Stimulated activated CD8-positive, alpha-beta memory T cell treated with anti-CD3 and anti-CD28 coated beads, Interleukin-7, amount 100 ng/mL, for 48 hours (primary cell): ENCODE data around the gene CNNM3.

Experiments used
- DNase-seq, 2 donors: peaks; one replicate each; pipeline ENCODE4 v3.0.0-alpha.2; 2020; ENCODE audit warnings: low read depth in 1 of 2; ENCODE audit errors: extremely low read depth in 1 of 2

The CNNM3 gene

GRCh38 chr2:96816836-96817702 lies 1.0 kb downstream of the CNNM3 start:
- DNase-seq: no peak

GRCh38 chr2:96817882-96818281 lies 1.8 kb downstream of the CNNM3 start:
- DNase-seq: no peak

- no peak for DNase-seq
Measured at GRCh38 chr2:96819128-96819875, 3.2 kb downstream of the CNNM3 start.

GRCh38 chr2:96819876-96820511 lies 3.9 kb downstream of the CNNM3 start:
- DNase-seq: no peak

GRCh38 chr2:96821113-96821675 lies 5.1 kb downstream of the CNNM3 start:
- no peak for DNase-seq

- DNase-seq: no peak
Measured at GRCh38 chr2:96822786-96823185, 6.7 kb downstream of the CNNM3 start.

GRCh38 chr2:96823198-96823597 lies 7.1 kb downstream of the CNNM3 start:
- DNase-seq: no peak

GRCh38 chr2:96824079-96824870 lies 8.2 kb downstream of the CNNM3 start:
- DNase-seq: no peak

GRCh38 chr2:96825057-96825456 lies 9.0 kb downstream of the CNNM3 start:
- no peak for DNase-seq

- DNase-seq: no peak
Measured at GRCh38 chr2:96826546-96827278, 10.6 kb downstream of the CNNM3 start.

GRCh38 chr2:96828436-96828835 lies 12.4 kb downstream of the CNNM3 start:
- DNase-seq: no peak

GRCh38 chr2:96828874-96829273 lies 12.8 kb downstream of the CNNM3 start:
- DNase-seq: no peak

GRCh38 chr2:96830044-96830562 lies 14.0 kb downstream of the CNNM3 start:
- no peak for DNase-seq

- no peak for DNase-seq
Measured at GRCh38 chr2:96831679-96832078, 15.6 kb downstream of the CNNM3 start.

GRCh38 chr2:96832408-96832753 lies 16.3 kb downstream of the CNNM3 start:
- no peak for DNase-seq

GRCh38 chr2:96832754-96833507 lies 16.9 kb downstream of the CNNM3 start:
- no peak for DNase-seq

GRCh38 chr2:96835830-96836229 lies 19.8 kb downstream of the CNNM3 start:
- no peak for DNase-seq

- DNase-seq: no peak
Measured at GRCh38 chr2:96837575-96837974, 21.5 kb downstream of the CNNM3 start.
